CD14-positive monocyte (primary cell): ENCODE results near the gene GRK2. TPM values are rescaled to one million over a fixed set of nuclear protein-coding genes. Genes with fewer than 3 reads are reported as not detected.
A peak's percentile ranks its signal among the peaks of the same experiment; 100 is the strongest.

Source experiments
- DNase-seq, 3 donors: peaks; one replicate each; pipeline ENCODE4 v3.0.0-alpha.2; 2011 to 2022
- H2AFZ ChIP-seq: 2 replicates; pipeline ENCODE4 v1.6.0; 2012; ENCODE audit warnings: mild to moderate bottlenecking, low read depth, low read length, inconsistent platforms; ENCODE audit not compliant: insufficient read depth, poor library complexity, severe bottlenecking
- H3K27ac ChIP-seq, 2 donors: 1 replicate in 1 of 2; 2 replicates in 1 of 2; pipeline ENCODE4 v1.5.1; 2012 to 2013; ENCODE audit warnings: low read length in 2 of 2, control low read depth in 1 of 2, inconsistent platforms in 1 of 2, low read depth in 1 of 2, mild to moderate bottlenecking in 1 of 2
- H3K27me3 ChIP-seq, 2 donors: one replicate each; pipeline versions ENCODE4 v1.6.0 to v1.6.1; 2011 to 2013; ENCODE audit warnings: low read length in 2 of 2; ENCODE audit not compliant: control insufficient read depth in 2 of 2, insufficient read depth in 2 of 2
- H3K36me3 ChIP-seq, 2 donors: replicated peaks in 1 of 2; 1 replicate in 1 of 2; 2 replicates in 1 of 2; pipeline versions ENCODE4 v1.5.1 to v1.6.1; 2012 to 2013; ENCODE audit warnings: low read length in 2 of 2, control low read depth in 1 of 2, inconsistent platforms in 1 of 2, mild to moderate bottlenecking in 1 of 2; ENCODE audit not compliant: insufficient read depth in 2 of 2, control insufficient read depth in 1 of 2
- H3K4me1 ChIP-seq, 2 donors: 1 replicate in 1 of 2; 2 replicates in 1 of 2; pipeline versions ENCODE4 v1.5.1 to v1.6.1; 2012 to 2013; ENCODE audit warnings: low read length in 2 of 2, control low read depth in 1 of 2, inconsistent platforms in 1 of 2, mild to moderate bottlenecking in 1 of 2, moderate library complexity in 1 of 2; ENCODE audit not compliant: insufficient read depth in 2 of 2, control insufficient read depth in 1 of 2
- H3K4me2 ChIP-seq: replicated peaks from 2 replicates; pipeline ENCODE3; 2012; ENCODE audit warnings: low read length, moderate library complexity, mild to moderate bottlenecking; ENCODE audit not compliant: poor library complexity, severe bottlenecking; ENCODE audit errors: extremely low read depth
- H3K4me3 ChIP-seq, 3 experiments: fragments of 200-600 bp in 1 of 3; sonication (generic) in 1 of 3; replicated peaks in 1 of 3; 1 replicate in 2 of 3; 2 replicates in 1 of 3; pipeline ENCODE4 v1.5.1; 2011 to 2013; ENCODE audit warnings: low read length in 3 of 3, mild to moderate bottlenecking in 3 of 3, control low read depth in 2 of 3, low read depth in 2 of 3, inconsistent platforms in 1 of 3, moderate library complexity in 1 of 3
- H3K79me2 ChIP-seq: 2 replicates; pipeline ENCODE4 v1.6.0; 2012; ENCODE audit warnings: mild to moderate bottlenecking, control low read depth, inconsistent platforms, low read length, moderate library complexity; ENCODE audit not compliant: insufficient read depth
- H3K9ac ChIP-seq: 2 replicates; pipeline ENCODE4 v1.6.0; 2017; ENCODE audit warnings: low read length, mild to moderate bottlenecking; ENCODE audit not compliant: insufficient read depth, poor library complexity, severe bottlenecking
- H3K9me3 ChIP-seq, 2 donors: replicated peaks in 1 of 2; 1 replicate in 1 of 2; 2 replicates in 1 of 2; pipeline versions ENCODE4 v1.5.1 to v1.6.1; 2012 to 2013; ENCODE audit warnings: low read length in 2 of 2, control low read depth in 1 of 2; ENCODE audit not compliant: control insufficient read depth in 1 of 2, insufficient read depth in 1 of 2
- H4K20me1 ChIP-seq: 2 replicates; pipeline ENCODE4 v1.6.0; 2012; ENCODE audit warnings: mild to moderate bottlenecking, low read length, control low read depth, moderate library complexity; ENCODE audit not compliant: insufficient read depth
- H3K27ac Mint-ChIP-seq, 7 donors: one replicate each; pipeline ENCODE4 v1.8.0; 2020; ENCODE audit warnings: mild to moderate bottlenecking in 7 of 7, mixed read lengths in 7 of 7, moderate library complexity in 6 of 7, inconsistent platforms in 2 of 7
- H3K27me3 Mint-ChIP-seq, 3 donors: one replicate each; pipeline ENCODE4 v1.8.0; 2021 to 2022; ENCODE audit warnings: low read depth in 3 of 3, mild to moderate bottlenecking in 3 of 3, mixed read lengths in 3 of 3, moderate library complexity in 3 of 3, inconsistent platforms in 1 of 3
- H3K36me3 Mint-ChIP-seq, 2 donors: one replicate each; pipeline ENCODE4 v1.8.0; 2020; ENCODE audit warnings: mixed read lengths in 2 of 2, inconsistent platforms in 1 of 2, mild to moderate bottlenecking in 1 of 2
- H3K4me1 Mint-ChIP-seq: one replicate; pipeline ENCODE4 v1.8.0; 2020; ENCODE audit warnings: mild to moderate bottlenecking, mixed read lengths
- H3K4me3 Mint-ChIP-seq, 2 donors: one replicate each; pipeline ENCODE4 v1.8.0; 2020; ENCODE audit warnings: mild to moderate bottlenecking in 2 of 2, mixed read lengths in 2 of 2, moderate library complexity in 1 of 2
- H3K9me3 Mint-ChIP-seq, 7 donors: one replicate each; pipeline ENCODE4 v1.8.0; 2020 to 2022; ENCODE audit warnings: mixed read lengths in 7 of 7, mild to moderate bottlenecking in 6 of 7, moderate library complexity in 6 of 7, inconsistent platforms in 2 of 7
- WGBS: methylation state at CpG from one replicate; pipeline ENCODE4 v1.1.5; 2013; ENCODE audit warnings: missing lambda C conversion rate; ENCODE audit not compliant: insufficient coverage; 5-methylcytosine and 5-hydroxymethylcytosine counted together
- intact Hi-C, 2 donors: fragments of 100-400 bp; cut with micrococcal nuclease; formaldehyde crosslinking; loops; one replicate each; pipeline versions ENCODE4 v1.15.0 to v1.15.1; 2023
- polyA plus RNA-seq, 3 donors: library from polyadenylated mRNA; depleted of rRNA in 1 of 3; unstranded in 2 of 3; stranded (reverse) in 1 of 3; fragments of 300-500 nt in 2 of 3; fragments of >200 nt in 1 of 3; fragmentation: Illumina TruSeq in 2 of 3; gene quantifications; 1 replicate in 2 of 3; 2 replicates in 1 of 3; pipeline ENCODE4 v1.2.3, GENCODE V29; 2012 to 2021
- TF ChIP-seq, protein P1 (sequence below): fragments of 200-600 bp; IDR thresholded peaks from one replicate; pipeline ENCODE4 v1.8.0; 2022; ENCODE audit warnings: antibody characterized with exemption, mild to moderate bottlenecking

The GRK2 gene
- polyA plus RNA-seq, 3 donors = 34.9 to 777 (median 43.0) TPM

DNA sequence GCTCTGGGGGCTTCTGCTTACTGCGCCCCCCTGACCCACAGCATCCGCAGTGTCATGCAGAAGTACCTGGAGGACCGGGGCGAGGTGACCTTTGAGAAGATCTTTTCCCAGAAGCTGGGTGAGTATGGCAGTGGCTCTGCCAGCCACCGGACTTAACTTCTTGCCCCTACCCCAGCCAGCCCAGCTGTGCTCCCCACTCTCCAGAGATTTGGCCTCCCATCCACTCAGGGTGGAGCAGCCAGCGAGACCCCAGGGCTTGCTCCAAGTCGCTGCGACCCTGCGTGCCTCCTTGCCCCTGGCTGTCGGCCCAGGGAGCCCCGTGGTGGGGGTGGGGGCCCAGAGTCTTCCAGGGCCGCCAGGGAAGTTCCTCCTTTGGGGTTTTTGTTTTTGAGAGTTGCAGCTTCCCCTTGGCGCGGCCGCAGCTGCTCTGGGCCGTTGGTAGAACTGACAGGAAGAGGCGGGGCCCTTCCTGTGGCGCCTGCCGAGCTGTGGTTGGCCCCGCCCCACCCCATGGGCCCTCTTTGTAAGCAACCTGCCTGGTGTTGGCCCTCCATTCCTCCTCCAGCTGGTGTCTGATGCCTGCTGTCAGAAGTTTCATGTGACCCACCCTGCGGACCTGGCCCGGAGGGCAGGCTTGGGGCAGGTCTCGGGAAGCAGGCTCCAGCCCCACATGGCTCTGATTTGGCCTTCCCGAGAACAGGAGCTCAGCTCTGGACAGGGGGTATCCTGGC is 11.1 kb downstream of the GRK2 start:
- WGBS = 0% methylated on average over 19 of the region's 24 CpGs

More for the DNA sequence above, 11.1 kb downstream of the GRK2 start:
- H3K9me3 Mint-ChIP-seq = peaks cover 0 to 3% (median 2%) of the 10 kb centered on the region in 7 donors
- H3K4me3 ChIP-seq = peak overlapping the region; percentile 3 to 97 (median 23)
- TF ChIP-seq, protein P1, sequence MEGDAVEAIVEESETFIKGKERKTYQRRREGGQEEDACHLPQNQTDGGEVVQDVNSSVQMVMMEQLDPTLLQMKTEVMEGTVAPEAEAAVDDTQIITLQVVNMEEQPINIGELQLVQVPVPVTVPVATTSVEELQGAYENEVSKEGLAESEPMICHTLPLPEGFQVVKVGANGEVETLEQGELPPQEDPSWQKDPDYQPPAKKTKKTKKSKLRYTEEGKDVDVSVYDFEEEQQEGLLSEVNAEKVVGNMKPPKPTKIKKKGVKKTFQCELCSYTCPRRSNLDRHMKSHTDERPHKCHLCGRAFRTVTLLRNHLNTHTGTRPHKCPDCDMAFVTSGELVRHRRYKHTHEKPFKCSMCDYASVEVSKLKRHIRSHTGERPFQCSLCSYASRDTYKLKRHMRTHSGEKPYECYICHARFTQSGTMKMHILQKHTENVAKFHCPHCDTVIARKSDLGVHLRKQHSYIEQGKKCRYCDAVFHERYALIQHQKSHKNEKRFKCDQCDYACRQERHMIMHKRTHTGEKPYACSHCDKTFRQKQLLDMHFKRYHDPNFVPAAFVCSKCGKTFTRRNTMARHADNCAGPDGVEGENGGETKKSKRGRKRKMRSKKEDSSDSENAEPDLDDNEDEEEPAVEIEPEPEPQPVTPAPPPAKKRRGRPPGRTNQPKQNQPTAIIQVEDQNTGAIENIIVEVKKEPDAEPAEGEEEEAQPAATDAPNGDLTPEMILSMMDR = no peak
- H4K20me1 ChIP-seq = peaks cover 47% of the 10 kb centered on the region
- no peaks in the 10 kb centered on the region for H3K9me3 ChIP-seq
- no peak overlapping the region for H2AFZ ChIP-seq
- peak overlapping the region; percentile 83 for H3K4me2 ChIP-seq
- H3K27me3 ChIP-seq = no peaks in the 10 kb centered on the region
- peak overlapping the region; percentile 93 to 98 (median 97) for H3K27ac Mint-ChIP-seq
- DNase-seq = peak; percentile 96 to 98 (median 96)
- intact Hi-C loops = loop anchor here in 1 of 2 donors (1.0 to 10.0 kb wide), 3 partner anchors 8 to 227 kb away; partner anchors contain the start of genes CDK2AP2 and PITPNM1
- H3K36me3 ChIP-seq = peaks cover 67 to 70% of the 10 kb centered on the region in 2 donors
- peaks cover 100% of the 10 kb centered on the region for H3K79me2 ChIP-seq
- H3K36me3 Mint-ChIP-seq = peaks cover 58 to 94% of the 10 kb centered on the region in 2 donors
- peaks cover 100% of the 10 kb centered on the region in 2 donors for H3K4me1 ChIP-seq
- peak overlapping the region; percentile 62 for H3K9ac ChIP-seq
- H3K4me3 Mint-ChIP-seq = peak overlapping the region; percentile 73 to 84
- peak overlapping the region; percentile 92 to 99 for H3K27ac ChIP-seq
- H3K27me3 Mint-ChIP-seq = peaks cover 0 to 6% (median 4%) of the 10 kb centered on the region in 3 donors
- peaks cover 98% of the 10 kb centered on the region for H3K4me1 Mint-ChIP-seq
